Measurements from ENCODE around the gene UPF3A. TPM values are rescaled to one million over a fixed set of nuclear protein-coding genes. Genes with fewer than 3 reads are reported as not detected.
"Not testable (repeated sequence)": the region's sequence is repeated elsewhere in the genome, so short reads cannot be mapped to it uniquely, and the experiment has no call there.

UPF3A gene
- total RNA-seq, 1 experiment from 2014 or later, result 33.5 TPM

DNA sequence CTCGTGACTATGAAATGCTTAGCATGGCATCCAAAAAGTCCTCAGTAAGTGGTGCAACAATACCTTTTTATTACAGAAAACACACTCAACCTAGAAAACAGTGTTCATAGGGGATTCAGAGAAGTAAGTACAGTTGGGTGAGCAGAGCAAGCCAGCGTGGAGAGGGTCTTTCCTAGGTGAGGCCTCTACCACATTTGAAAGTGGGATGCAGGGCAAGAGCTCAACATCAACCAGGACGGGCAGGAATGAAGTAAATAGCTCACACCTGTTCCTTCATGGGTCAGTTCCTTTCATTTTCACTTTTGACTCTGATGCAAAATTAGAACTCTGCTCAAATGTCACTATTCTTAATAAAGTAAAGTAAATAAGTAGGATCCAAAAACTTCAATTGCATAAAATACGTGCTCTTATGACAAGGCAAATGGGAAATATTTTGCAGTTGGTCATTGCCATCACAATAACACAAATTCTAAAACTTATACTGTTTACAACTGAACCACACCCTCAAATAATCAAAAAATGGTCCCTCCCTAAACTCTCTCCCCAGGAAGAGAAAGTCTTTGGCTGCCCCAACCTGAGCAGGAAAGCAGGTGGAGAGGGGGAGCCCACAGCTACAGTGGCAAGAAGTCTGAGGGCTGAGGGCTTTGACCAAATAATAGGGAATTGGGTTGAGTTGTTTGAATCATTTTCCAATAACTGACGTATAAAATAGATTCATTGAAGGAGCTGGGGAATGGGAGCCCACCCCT, 53.1 kb downstream of the UPF3A start:
- DNase-seq (ENCODE audit: low spot score), result no peak

DNA sequence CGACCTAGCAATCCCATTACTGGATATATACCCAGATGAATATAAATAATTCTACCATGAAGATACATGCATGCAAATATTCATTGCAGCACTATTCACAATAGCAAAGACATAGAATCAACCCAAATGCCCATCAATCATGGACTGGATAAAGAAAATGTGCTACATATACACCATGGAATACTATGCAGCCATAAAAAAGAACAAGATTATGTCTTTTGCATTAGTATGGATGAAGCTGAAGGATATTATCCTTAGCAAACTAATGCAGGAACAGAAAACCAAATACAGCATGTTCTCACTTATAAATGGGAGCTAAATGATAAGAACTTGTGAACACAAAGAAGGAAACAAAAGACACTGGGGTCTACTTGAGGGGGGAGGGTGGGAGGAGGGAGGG, 55.1 kb downstream of the UPF3A start:
- DNase-seq (ENCODE audit: low spot score), result not testable (repeated sequence)

DNA sequence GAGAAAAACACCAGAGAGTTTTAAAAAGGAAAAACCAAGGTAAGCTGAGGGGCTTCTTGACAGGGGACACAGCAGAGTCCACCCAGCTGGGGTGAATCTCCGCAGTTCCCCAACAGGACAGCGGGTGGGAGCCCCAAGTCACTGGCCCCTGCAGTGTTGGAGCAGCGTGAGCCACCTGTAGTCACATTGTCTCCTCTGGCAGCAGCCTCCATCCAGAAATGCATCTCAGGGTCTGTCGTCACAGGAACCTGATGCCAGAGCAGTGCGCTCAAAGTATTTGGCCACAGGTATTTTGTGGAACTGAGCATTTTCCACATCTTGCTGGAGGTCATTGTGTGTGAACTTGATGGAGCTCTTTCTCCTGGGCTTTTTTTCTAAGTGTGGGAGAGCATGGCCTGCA, 57.6 kb downstream of the UPF3A start:
- DNase-seq (ENCODE audit: low spot score), result no peak

DNA sequence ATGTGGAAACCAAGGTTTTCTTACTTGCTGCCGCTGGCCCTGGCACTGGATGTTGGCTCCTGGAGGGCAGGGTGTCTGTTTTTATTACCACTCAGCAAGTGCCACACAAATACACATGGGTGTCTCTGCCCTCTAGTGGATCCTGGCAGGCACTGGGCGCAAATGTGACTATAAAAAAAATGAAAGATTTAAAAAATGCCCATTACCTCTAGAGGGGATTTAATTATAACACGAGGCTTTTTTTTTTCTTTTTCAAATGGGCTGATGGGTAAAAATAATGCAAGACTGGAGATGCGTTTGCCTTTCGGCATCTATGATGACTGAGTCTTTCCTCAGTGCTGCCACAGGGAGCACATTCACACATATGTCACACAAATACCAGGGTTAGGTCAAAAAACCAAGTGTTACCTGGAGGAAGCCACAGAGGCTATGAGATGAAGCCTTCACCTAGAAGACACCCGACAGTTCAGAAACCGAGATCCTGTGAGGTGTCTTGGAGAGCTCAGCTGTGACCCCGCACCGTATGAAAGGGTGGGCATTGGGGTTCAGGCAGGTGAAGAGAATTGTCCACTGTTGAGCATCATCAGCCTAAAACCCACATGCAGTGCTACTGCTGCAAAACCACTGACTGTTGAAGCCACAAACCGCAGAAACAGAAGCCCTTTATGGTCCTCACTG, 58.6 kb downstream of the UPF3A start:
- DNase-seq (ENCODE audit: low spot score), result peak; percentile 73

DNA sequence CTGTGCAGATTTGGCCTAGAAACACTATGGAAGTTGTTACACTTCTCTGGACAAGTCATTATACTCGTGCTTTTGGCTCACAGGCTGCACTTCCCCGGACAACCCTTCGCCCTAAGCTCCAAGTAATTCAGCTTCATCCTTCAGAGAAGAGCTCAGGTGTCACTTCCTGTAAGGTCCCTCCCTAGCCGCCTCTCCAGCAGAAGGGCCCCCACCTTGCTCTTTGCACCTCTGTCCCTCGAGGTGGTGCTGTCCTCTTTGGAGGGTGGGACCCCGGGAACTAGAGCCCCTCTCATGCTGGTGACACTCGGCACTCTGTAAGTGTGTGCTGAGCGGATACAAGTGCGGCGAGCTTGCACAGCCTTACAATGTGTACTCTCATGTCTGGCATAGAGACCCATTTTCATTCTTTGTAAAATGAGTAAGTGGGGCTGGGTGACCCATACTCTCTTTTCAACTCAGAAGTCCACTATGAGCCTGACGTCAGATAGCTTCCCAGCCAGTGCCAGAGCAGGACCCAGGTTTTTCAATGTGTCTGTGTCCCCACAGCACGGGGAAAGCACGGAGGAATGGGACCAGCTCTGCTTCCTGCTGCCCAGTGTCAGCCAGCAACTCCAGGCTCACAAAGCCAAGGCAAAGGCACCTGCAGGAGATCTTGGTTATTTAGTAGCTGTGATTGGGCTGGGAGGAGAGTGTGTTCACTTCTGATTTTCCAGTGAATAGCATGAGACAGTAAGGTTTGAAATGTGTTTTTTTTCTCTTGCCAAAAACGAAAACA, 59.8 kb downstream of the UPF3A start:
- no peak for DNase-seq (ENCODE audit: low spot score)

DNA sequence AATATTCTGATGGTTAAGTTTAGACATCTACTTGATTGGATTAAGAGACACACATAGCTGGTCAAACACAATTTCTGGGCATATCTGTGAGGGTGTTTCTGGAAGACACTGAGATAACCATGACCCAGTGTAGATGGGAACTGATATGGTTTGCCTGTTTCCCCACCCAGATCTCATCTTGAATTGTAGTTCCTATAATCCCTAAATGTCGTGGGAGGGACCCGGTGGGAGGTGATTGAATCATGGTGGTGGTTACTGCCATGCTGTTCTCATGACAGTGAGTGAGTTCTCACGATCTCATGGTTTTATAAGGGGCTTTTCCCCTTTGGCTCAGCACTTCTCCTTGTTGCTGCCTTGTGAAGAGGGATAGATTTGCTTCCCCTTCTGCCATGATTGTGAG, 65.9 kb downstream of the UPF3A start:
- DNase-seq (ENCODE audit: low spot score), result not testable (repeated sequence)

DNA sequence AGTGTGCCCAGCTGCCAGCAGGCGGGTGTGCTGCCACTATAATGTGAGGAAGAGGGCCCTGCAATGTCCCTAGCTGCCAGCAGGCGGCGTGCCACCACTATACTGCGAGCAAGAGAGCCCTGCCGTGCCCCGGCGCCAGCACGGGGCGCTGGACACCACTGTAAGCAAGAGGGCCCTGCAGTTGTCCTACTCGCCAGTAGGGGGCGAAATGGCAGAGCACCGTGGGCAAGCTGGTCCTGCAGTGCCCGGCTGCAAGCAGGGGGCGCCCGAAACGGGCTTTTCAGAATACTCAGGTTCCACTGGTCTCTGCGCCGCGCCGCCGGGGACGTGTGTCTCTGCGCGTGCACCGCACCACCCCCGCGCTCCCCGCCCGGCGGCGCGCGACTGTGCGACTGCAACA, 71.4 kb downstream of the UPF3A start:
- not testable (repeated sequence) for DNase-seq (ENCODE audit: low spot score)

DNA sequence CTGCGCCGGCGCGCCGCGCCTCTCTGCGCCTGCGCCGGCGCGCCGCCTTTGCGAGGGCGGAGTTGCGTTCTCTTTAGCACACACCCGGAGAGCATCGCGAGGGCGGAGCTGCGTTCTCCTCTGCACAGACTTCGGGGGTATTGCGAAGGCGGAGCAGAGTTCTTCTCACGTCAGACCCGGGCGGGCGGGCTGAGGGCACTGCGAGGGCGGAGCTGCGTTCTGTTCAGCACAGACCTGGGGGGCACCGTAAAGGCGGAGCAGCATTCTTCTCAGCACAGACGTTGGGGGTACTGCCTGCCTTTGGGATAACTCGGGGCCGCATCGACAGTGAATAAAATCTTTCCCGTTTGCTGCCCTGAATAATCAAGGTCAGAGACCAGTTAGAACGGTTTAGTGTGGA, 72.0 kb downstream of the UPF3A start:
- not testable (repeated sequence) for DNase-seq (ENCODE audit: low spot score)

Small RNA genes within 50 kb of the gene (small RNA-seq; reads per million reads assigned to genes)
- gene MIR4502 (not detected), gene MIR548AR (not detected)

Other genes starting within 250 kb of the UPF3A start
- gene RASA3, start 149.0 kb upstream of the UPF3A start, total RNA-seq (2014; rRNA removed; shearing (Covaris generic)), result 24.9 and 25.1 TPM in 2 replicates
- gene CFAP97D2, start 102.3 kb upstream of the UPF3A start, total RNA-seq (2014; rRNA removed; shearing (Covaris generic)), result not detected in 2 replicates
- 28.6 and 31.1 TPM in 2 replicates for gene CDC16, start 46.7 kb upstream of the UPF3A start, total RNA-seq (2014; rRNA removed; shearing (Covaris generic))
- 16.1 and 16.9 TPM in 2 replicates for gene CHAMP1, start 32.9 kb downstream of the UPF3A start, total RNA-seq (2014; rRNA removed; shearing (Covaris generic))